SK-N-SH (cell line): ENCODE data around the gene DNASE1L3. TPM values are rescaled to one million over a fixed set of nuclear protein-coding genes. Genes with fewer than 3 reads are reported as not detected.

ENCODE experiments used
- CTCF ChIA-PET: fragments of 300-600, 350-600 bp; formaldehyde crosslinking; extraction: SDS; loops from one replicate; lab custom pipeline; 2021; lab: Yijun Ruan, JAX
- POLR2A ChIA-PET: fragments of 350-600 bp; sonication (Branson Sonifier 250); formaldehyde crosslinking; extraction: SDS; loops from one replicate; lab custom pipeline; 2020; ENCODE audit warnings: antibody characterized with exemption, inconsistent platforms; lab: Yijun Ruan, JAX
- DNase-seq: peaks from one replicate; pipeline ENCODE4 v3.0.0; 2012
- H2AFZ ChIP-seq: fragments of 200-600 bp; sonication (generic); 2 replicates; pipeline ENCODE4 v1.8.1; 2016; ENCODE audit warnings: antibody characterized with exemption, mild to moderate bottlenecking, low read depth
- H3F3A ChIP-seq: fragments of 200-600 bp; sonication (generic); replicated peaks from 2 replicates; pipeline ENCODE3; 2016; ENCODE audit warnings: antibody characterized with exemption, mild to moderate bottlenecking; ENCODE audit not compliant: insufficient read depth
- H3K27ac ChIP-seq, 2 experiments: fragments of 200-500 bp in 1 of 2; fragments of 200-600 bp in 1 of 2; sonication (Bioruptor generic) in 1 of 2; sonication (generic), shearing (Covaris generic) in 1 of 2; 2 replicates each; pipeline versions ENCODE4 v1.5.1 to v1.6.1; 2014 to 2016; ENCODE audit warnings: low read depth in 2 of 2, inconsistent platforms in 1 of 2, low read length in 1 of 2, mild to moderate bottlenecking in 1 of 2, mixed read lengths in 1 of 2
- H3K27me3 ChIP-seq: fragments of 200-600 bp; sonication (generic), shearing (Covaris generic); 2 replicates; pipeline ENCODE4 v1.6.1; 2016; ENCODE audit warnings: mixed run types; ENCODE audit not compliant: insufficient read depth
- H3K36me3 ChIP-seq, 2 experiments: fragments of 200-500 bp in 1 of 2; fragments of 200-600 bp in 1 of 2; sonication (Bioruptor generic) in 1 of 2; sonication (generic) in 1 of 2; replicated peaks in 1 of 2; 2 replicates each; pipeline versions ENCODE3 to v1.5.1; 2014 to 2016; ENCODE audit warnings: low read length in 1 of 2, mild to moderate bottlenecking in 1 of 2; ENCODE audit not compliant: insufficient read depth in 2 of 2, control insufficient read depth in 1 of 2
- H3K4me1 ChIP-seq, 2 experiments: fragments of 200-500 bp in 1 of 2; fragments of 200-600 bp in 1 of 2; sonication (Bioruptor generic) in 1 of 2; sonication (generic), shearing (Covaris generic) in 1 of 2; 2 replicates each; pipeline versions ENCODE4 v1.5.1 to v1.6.1; 2014 to 2016; ENCODE audit warnings: low read depth in 1 of 2, low read length in 1 of 2, mixed run types in 1 of 2; ENCODE audit not compliant: insufficient read depth in 2 of 2, control insufficient read depth in 1 of 2
- H3K4me2 ChIP-seq: fragments of 200-600 bp; sonication (generic), shearing (Covaris generic); 2 replicates; pipeline ENCODE4 v1.6.1; 2017; ENCODE audit warnings: mixed run types
- H3K4me3 ChIP-seq, 2 experiments: fragments of 200-500 bp in 1 of 2; fragments of 200-600 bp in 1 of 2; sonication (Bioruptor generic) in 1 of 2; sonication (generic), shearing (Covaris generic) in 1 of 2; 2 replicates each; pipeline versions ENCODE4 v1.5.1 to v1.8.1; 2014 to 2016; ENCODE audit warnings: low read depth in 2 of 2, inconsistent platforms in 1 of 2, low read length in 1 of 2, mild to moderate bottlenecking in 1 of 2, mixed read lengths in 1 of 2, moderate library complexity in 1 of 2
- H3K79me2 ChIP-seq: fragments of 200-600 bp; sonication (generic); 2 replicates; pipeline ENCODE4 v1.8.1; 2017; ENCODE audit warnings: mild to moderate bottlenecking; ENCODE audit not compliant: insufficient read depth
- H3K9ac ChIP-seq: fragments of 200-600 bp; sonication (generic); 2 replicates; pipeline ENCODE4 v1.6.1; 2017; ENCODE audit warnings: mixed run types
- H3K9me2 ChIP-seq: fragments of 200-600 bp; sonication (generic); 2 replicates; pipeline ENCODE4 v1.6.1; 2017; ENCODE audit warnings: mixed run types
- H3K9me3 ChIP-seq: fragments of 200-600 bp; sonication (generic); 2 replicates; pipeline ENCODE4 v1.6.1; 2017; ENCODE audit warnings: mixed run types, mild to moderate bottlenecking, moderate library complexity
- H4K20me1 ChIP-seq: fragments of 200-600 bp; sonication (generic); 2 replicates; pipeline ENCODE4 v1.6.1; 2017; ENCODE audit warnings: mild to moderate bottlenecking, mixed run types; ENCODE audit not compliant: insufficient read depth
- CHD2 ChIP-seq: fragments of 150-350 bp; IDR thresholded peaks from 2 replicates; pipeline ENCODE4 v1.6.1; 2018; ENCODE audit warnings: low read length; ENCODE audit not compliant: partially characterized antibody
- EP300 ChIP-seq, 2 experiments: IDR thresholded peaks; 2 replicates each; pipeline versions ENCODE4 v1.4.0 to v1.6.1; 2012; ENCODE audit warnings: borderline replicate concordance in 1 of 2, low read depth in 1 of 2, low read length in 1 of 2
- EZH2phosphoT487 ChIP-seq: fragments of 200-600 bp; sonication (generic); IDR thresholded peaks from 2 replicates; pipeline ENCODE4 v1.6.1; 2017; ENCODE audit warnings: low read depth, mixed run types, mild to moderate bottlenecking, antibody characterized with exemption, moderate library complexity, borderline replicate concordance
- FOSL2 ChIP-seq: IDR thresholded peaks from 2 replicates; pipeline ENCODE4 v1.4.0; 2012; ENCODE audit warnings: low read depth, mild to moderate bottlenecking, moderate library complexity, borderline replicate concordance
- FOXJ3 ChIP-seq: sonication (generic); formaldehyde crosslinking; IDR thresholded peaks from 2 replicates; pipeline ENCODE4 v1.5.1; 2020; ENCODE audit warnings: mild to moderate bottlenecking, missing genetic modification reagents
- GABPA ChIP-seq: IDR thresholded peaks from 2 replicates; pipeline ENCODE4 v1.4.0; 2012; ENCODE audit warnings: low read depth, mild to moderate bottlenecking
- NFIC ChIP-seq: IDR thresholded peaks from 2 replicates; pipeline ENCODE4 v1.4.0; 2012; ENCODE audit warnings: borderline replicate concordance
- NRF1 ChIP-seq: IDR thresholded peaks from 2 replicates; pipeline ENCODE4 v1.6.1; 2012; ENCODE audit warnings: low read depth, mild to moderate bottlenecking, low read length
- SIN3A ChIP-seq: IDR thresholded peaks from 2 replicates; pipeline ENCODE4 v1.6.1; 2012; ENCODE audit warnings: low read depth, mild to moderate bottlenecking, low read length, moderate library complexity, borderline replicate concordance
- SMC3 ChIP-seq: IDR thresholded peaks from 2 replicates; pipeline ENCODE4 v1.6.1; 2012; ENCODE audit warnings: low read depth, low read length, improper control_type of control experiment
- TEAD4 ChIP-seq: IDR thresholded peaks from 2 replicates; pipeline ENCODE4 v1.4.0; 2012; ENCODE audit warnings: mild to moderate bottlenecking, borderline replicate concordance; ENCODE audit not compliant: insufficient read depth
- whole genome bisulfite sequencing: methylation state at CpG from one replicate; pipeline ENCODE4 v1.1.6; 2017; ENCODE audit warnings: low lambda C conversion rate; 5-methylcytosine and 5-hydroxymethylcytosine counted together
- polyA plus RNA-seq, 3 experiments: library from polyadenylated mRNA; depleted of rRNA; stranded (reverse); fragments of >200 nt; gene quantifications; 2 replicates each; pipeline ENCODE4 v1.2.3, GENCODE V29; 2012
- TF ChIP-seq, protein P1 (sequence below): IDR thresholded peaks from 2 replicates; pipeline ENCODE4 v1.6.1; 2012; ENCODE audit warnings: mild to moderate bottlenecking, low read depth, low read length, moderate library complexity
- TF ChIP-seq, protein P2 (sequence below): IDR thresholded peaks from 2 replicates; pipeline ENCODE4 v1.4.0; 2012; ENCODE audit warnings: low read depth, borderline replicate concordance
- TF ChIP-seq, protein P3 (sequence below): fragments of 150-350 bp; IDR thresholded peaks from 2 replicates; pipeline ENCODE4 v1.6.1; 2016; ENCODE audit warnings: mild to moderate bottlenecking, low read depth, low read length
- TF ChIP-seq, protein P4 (sequence below): fragments of 200-600 bp; sonication (generic); IDR thresholded peaks from 2 replicates; pipeline ENCODE4 v1.6.1; 2017; ENCODE audit warnings: antibody characterized with exemption, mild to moderate bottlenecking, moderate library complexity
- TF ChIP-seq, protein P5 (sequence below): IDR thresholded peaks from 2 replicates; pipeline ENCODE4; 2012
- TF ChIP-seq, protein P6 (sequence below): fragments of 150-350 bp; IDR thresholded peaks from 2 replicates; pipeline ENCODE4 v1.6.1; 2017; ENCODE audit warnings: antibody characterized with exemption, low read length, low read depth, borderline replicate concordance

Gene DNASE1L3
- polyA plus RNA-seq, 1 of the 3 experiments (the other 2 are of a cell fraction) = not detected

DNA sequence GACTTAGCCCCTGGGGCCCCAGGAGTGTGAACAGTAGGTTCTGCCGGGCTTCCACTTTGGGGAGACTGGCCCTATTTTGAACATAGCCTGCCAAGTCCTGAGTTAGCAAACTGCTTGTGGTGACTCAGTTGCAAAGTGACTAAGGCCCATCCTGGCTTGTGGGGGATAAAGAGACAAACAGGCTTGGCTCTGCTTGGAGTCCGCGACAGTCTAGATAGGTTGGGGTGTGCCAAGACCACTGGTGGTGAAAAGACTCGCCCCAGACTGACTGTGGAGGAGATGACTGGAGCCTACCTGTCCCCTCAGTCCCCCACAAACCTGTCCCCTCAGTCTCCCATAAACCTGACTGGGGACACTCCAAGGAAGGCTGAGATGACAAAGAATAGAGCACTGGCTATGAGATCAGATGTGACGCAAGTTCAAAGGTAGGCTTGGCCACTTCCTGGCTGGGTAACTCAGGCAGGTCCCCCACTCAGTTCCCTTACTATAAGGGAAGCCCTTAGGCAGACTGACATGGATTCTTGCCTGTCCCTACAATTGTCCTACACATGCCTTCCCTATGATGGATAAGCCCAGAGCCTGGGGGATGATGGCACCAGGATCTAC, 4.3 kb downstream of the DNASE1L3 start:
- H3K4me1 ChIP-seq = no peaks in the 10 kb centered on the region
- H3K4me3 ChIP-seq = no peak overlapping the region
- no peak overlapping the region for H3K4me2 ChIP-seq
- no peaks in the 10 kb centered on the region for H3K9me3 ChIP-seq
- H3F3A ChIP-seq = no peaks in the 10 kb centered on the region
- H3K9me2 ChIP-seq = no peaks in the 10 kb centered on the region
- H4K20me1 ChIP-seq = no peaks in the 10 kb centered on the region
- H3K27me3 ChIP-seq = peaks cover under 1% of the 10 kb centered on the region; the same call in 1 of the 2 replicates
- no peaks in the 10 kb centered on the region for H3K79me2 ChIP-seq
- POLR2A ChIA-PET = no interaction called here
- H2AFZ ChIP-seq = no peak overlapping the region; the same call in 1 of the 2 replicates
- TF ChIP-seq EZH2phosphoT487 (no peak), GABPA (no peak), SIN3A (no peak), FOSL2 (no peak), NFIC (no peak), FOXJ3 (CRISPR knock-in tag) (no peak), EP300 (IDR thresholded peaks at IDR 0.05; ENCODE audit: borderline replicate concordance in 1 of 2, low read depth in 1 of 2, low read length in 1 of 2) (no peak), NRF1 (no peak), TEAD4 (no peak), SMC3 (no peak), CHD2 (no peak)
- TF ChIP-seq, protein P1, sequence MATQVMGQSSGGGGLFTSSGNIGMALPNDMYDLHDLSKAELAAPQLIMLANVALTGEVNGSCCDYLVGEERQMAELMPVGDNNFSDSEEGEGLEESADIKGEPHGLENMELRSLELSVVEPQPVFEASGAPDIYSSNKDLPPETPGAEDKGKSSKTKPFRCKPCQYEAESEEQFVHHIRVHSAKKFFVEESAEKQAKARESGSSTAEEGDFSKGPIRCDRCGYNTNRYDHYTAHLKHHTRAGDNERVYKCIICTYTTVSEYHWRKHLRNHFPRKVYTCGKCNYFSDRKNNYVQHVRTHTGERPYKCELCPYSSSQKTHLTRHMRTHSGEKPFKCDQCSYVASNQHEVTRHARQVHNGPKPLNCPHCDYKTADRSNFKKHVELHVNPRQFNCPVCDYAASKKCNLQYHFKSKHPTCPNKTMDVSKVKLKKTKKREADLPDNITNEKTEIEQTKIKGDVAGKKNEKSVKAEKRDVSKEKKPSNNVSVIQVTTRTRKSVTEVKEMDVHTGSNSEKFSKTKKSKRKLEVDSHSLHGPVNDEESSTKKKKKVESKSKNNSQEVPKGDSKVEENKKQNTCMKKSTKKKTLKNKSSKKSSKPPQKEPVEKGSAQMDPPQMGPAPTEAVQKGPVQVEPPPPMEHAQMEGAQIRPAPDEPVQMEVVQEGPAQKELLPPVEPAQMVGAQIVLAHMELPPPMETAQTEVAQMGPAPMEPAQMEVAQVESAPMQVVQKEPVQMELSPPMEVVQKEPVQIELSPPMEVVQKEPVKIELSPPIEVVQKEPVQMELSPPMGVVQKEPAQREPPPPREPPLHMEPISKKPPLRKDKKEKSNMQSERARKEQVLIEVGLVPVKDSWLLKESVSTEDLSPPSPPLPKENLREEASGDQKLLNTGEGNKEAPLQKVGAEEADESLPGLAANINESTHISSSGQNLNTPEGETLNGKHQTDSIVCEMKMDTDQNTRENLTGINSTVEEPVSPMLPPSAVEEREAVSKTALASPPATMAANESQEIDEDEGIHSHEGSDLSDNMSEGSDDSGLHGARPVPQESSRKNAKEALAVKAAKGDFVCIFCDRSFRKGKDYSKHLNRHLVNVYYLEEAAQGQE = no peak
- TF ChIP-seq, protein P2, sequence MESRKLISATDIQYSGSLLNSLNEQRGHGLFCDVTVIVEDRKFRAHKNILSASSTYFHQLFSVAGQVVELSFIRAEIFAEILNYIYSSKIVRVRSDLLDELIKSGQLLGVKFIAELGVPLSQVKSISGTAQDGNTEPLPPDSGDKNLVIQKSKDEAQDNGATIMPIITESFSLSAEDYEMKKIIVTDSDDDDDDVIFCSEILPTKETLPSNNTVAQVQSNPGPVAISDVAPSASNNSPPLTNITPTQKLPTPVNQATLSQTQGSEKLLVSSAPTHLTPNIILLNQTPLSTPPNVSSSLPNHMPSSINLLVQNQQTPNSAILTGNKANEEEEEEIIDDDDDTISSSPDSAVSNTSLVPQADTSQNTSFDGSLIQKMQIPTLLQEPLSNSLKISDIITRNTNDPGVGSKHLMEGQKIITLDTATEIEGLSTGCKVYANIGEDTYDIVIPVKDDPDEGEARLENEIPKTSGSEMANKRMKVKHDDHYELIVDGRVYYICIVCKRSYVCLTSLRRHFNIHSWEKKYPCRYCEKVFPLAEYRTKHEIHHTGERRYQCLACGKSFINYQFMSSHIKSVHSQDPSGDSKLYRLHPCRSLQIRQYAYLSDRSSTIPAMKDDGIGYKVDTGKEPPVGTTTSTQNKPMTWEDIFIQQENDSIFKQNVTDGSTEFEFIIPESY = no peak
- TF ChIP-seq, protein P3, sequence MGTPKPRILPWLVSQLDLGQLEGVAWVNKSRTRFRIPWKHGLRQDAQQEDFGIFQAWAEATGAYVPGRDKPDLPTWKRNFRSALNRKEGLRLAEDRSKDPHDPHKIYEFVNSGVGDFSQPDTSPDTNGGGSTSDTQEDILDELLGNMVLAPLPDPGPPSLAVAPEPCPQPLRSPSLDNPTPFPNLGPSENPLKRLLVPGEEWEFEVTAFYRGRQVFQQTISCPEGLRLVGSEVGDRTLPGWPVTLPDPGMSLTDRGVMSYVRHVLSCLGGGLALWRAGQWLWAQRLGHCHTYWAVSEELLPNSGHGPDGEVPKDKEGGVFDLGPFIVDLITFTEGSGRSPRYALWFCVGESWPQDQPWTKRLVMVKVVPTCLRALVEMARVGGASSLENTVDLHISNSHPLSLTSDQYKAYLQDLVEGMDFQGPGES = no peak
- TF ChIP-seq, protein P4, sequence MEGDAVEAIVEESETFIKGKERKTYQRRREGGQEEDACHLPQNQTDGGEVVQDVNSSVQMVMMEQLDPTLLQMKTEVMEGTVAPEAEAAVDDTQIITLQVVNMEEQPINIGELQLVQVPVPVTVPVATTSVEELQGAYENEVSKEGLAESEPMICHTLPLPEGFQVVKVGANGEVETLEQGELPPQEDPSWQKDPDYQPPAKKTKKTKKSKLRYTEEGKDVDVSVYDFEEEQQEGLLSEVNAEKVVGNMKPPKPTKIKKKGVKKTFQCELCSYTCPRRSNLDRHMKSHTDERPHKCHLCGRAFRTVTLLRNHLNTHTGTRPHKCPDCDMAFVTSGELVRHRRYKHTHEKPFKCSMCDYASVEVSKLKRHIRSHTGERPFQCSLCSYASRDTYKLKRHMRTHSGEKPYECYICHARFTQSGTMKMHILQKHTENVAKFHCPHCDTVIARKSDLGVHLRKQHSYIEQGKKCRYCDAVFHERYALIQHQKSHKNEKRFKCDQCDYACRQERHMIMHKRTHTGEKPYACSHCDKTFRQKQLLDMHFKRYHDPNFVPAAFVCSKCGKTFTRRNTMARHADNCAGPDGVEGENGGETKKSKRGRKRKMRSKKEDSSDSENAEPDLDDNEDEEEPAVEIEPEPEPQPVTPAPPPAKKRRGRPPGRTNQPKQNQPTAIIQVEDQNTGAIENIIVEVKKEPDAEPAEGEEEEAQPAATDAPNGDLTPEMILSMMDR = no peak
- TF ChIP-seq, protein P5, sequence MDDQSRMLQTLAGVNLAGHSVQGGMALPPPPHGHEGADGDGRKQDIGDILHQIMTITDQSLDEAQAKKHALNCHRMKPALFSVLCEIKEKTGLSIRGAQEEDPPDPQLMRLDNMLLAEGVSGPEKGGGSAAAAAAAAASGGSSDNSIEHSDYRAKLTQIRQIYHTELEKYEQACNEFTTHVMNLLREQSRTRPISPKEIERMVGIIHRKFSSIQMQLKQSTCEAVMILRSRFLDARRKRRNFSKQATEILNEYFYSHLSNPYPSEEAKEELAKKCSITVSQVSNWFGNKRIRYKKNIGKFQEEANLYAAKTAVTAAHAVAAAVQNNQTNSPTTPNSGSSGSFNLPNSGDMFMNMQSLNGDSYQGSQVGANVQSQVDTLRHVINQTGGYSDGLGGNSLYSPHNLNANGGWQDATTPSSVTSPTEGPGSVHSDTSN = no peak
- TF ChIP-seq, protein P6, sequence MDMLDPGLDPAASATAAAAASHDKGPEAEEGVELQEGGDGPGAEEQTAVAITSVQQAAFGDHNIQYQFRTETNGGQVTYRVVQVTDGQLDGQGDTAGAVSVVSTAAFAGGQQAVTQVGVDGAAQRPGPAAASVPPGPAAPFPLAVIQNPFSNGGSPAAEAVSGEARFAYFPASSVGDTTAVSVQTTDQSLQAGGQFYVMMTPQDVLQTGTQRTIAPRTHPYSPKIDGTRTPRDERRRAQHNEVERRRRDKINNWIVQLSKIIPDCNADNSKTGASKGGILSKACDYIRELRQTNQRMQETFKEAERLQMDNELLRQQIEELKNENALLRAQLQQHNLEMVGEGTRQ = no peak
- no peak overlapping the region for H3K9ac ChIP-seq
- DNase-seq = no peak
- no peak overlapping the region for H3K27ac ChIP-seq
- H3K36me3 ChIP-seq = no peaks in the 10 kb centered on the region
- WGBS = 49% methylated on average over 4 of the region's 5 CpGs
- CTCF ChIA-PET = interaction anchor here (0.8 to 3.4 kb wide), 5 partner anchors 11 to 101 kb away, joined by 3 to 17 read pairs (median 11); no protein-coding TSS in a partner anchor
